Activated CD4-positive, alpha-beta T cell treated with anti-CD3 and anti-CD28 coated beads, Interleukin-2, amount 50 U/mL, for 48 hours (primary cell): Measurements from ENCODE around the gene HEATR3.
A peak's percentile ranks its signal among the peaks of the same experiment; 100 is the strongest.

ENCODE experiments used
- DNase-seq, 2 experiments: peaks; one replicate each; pipeline ENCODE4 v3.0.0-alpha.2; 2020

Gene HEATR3

GRCh38 chr16:50153596-50154419, 88.0 kb downstream of the HEATR3 start:
- peak; percentile 31 to 52 for DNase-seq

GRCh38 chr16:50154420-50154950, 88.7 kb downstream of the HEATR3 start:
- peak in 1 of 2 experiments; percentile 8 for DNase-seq

GRCh38 chr16:50155925-50156324, 90.2 kb downstream of the HEATR3 start:
- no peak for DNase-seq
